ENCODE results near the gene AMDHD1.

- TF ChIP-seq POLR2AphosphoS5 (IDR thresholded peaks at IDR 0.05; ENCODE audit: borderline replicate concordance, low read depth, low read length) (no peak), EZH2 (IDR thresholded peaks at IDR 0.05) (no peak)
Observed at GRCh38 chr12:95959107-95959506, 16.0 kb downstream of the AMDHD1 start.
